ENCODE measurements around the gene RAPGEF4. TPM values are rescaled to one million over a fixed set of nuclear protein-coding genes. Genes with fewer than 3 reads are reported as not detected.

Gene RAPGEF4
- total and polyA plus RNA-seq, 2 of the 13 experiments (the other 11 are each of a cell fraction or from before 2014, with no cell fraction given), result 0.78 to 0.91 TPM

- TF ChIP-seq ZBTB7A (CRISPR knock-in tag; IDR thresholded peaks at IDR 0.05) (no peak), SOX5 (CRISPR knock-in tag; IDR thresholded peaks at IDR 0.05; ENCODE audit: borderline replicate concordance) (peak; percentile 50; the same call in 1 of the 2 replicates), ETV5 (CRISPR knock-in tag; IDR thresholded peaks at IDR 0.05; ENCODE audit: borderline replicate concordance) (no peak), MEF2D (CRISPR knock-in tag; IDR thresholded peaks at IDR 0.05) (no peak), ZSCAN20 (CRISPR knock-in tag; IDR thresholded peaks at IDR 0.05; ENCODE audit: borderline replicate concordance) (no peak), ZC3H4 (CRISPR knock-in tag; IDR thresholded peaks at IDR 0.05; ENCODE audit: borderline replicate concordance) (no peak), ZNF761 (CRISPR knock-in tag; conservative IDR thresholded peaks at IDR 0.05) (no peak), ZBTB4 (CRISPR knock-in tag; IDR thresholded peaks at IDR 0.05; ENCODE audit: borderline replicate concordance) (no peak), SIX4 (CRISPR knock-in tag; IDR thresholded peaks at IDR 0.05) (no peak), KDM5A (IDR thresholded peaks at IDR 0.05; ENCODE audit: borderline replicate concordance, low read length) (no peak), ZNF501 (CRISPR knock-in tag; IDR thresholded peaks at IDR 0.05) (peak; percentile 51; the same call in 1 of the 2 replicates), NKX3-1 (CRISPR knock-in tag; IDR thresholded peaks at IDR 0.05) (no peak), ZNF776 (CRISPR knock-in tag; IDR thresholded peaks at IDR 0.05) (no peak), ZNF713 (CRISPR knock-in tag; IDR thresholded peaks at IDR 0.05) (no peak), TAF1 (CRISPR knock-in tag; IDR thresholded peaks at IDR 0.05) (no peak), SUZ12 (IDR thresholded peaks at IDR 0.05; ENCODE audit: low read depth, low read length) (no peak), ZNF44 (CRISPR knock-in tag; IDR thresholded peaks at IDR 0.05) (no peak)
- TF ChIP-seq, protein P1, sequence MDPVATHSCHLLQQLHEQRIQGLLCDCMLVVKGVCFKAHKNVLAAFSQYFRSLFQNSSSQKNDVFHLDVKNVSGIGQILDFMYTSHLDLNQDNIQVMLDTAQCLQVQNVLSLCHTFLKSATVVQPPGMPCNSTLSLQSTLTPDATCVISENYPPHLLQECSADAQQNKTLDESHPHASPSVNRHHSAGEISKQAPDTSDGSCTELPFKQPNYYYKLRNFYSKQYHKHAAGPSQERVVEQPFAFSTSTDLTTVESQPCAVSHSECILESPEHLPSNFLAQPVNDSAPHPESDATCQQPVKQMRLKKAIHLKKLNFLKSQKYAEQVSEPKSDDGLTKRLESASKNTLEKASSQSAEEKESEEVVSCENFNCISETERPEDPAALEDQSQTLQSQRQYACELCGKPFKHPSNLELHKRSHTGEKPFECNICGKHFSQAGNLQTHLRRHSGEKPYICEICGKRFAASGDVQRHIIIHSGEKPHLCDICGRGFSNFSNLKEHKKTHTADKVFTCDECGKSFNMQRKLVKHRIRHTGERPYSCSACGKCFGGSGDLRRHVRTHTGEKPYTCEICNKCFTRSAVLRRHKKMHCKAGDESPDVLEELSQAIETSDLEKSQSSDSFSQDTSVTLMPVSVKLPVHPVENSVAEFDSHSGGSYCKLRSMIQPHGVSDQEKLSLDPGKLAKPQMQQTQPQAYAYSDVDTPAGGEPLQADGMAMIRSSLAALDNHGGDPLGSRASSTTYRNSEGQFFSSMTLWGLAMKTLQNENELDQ (CRISPR knock-in tag; IDR thresholded peaks at IDR 0.05; ENCODE audit: borderline replicate concordance), result no peak
- TF ChIP-seq, protein P2, sequence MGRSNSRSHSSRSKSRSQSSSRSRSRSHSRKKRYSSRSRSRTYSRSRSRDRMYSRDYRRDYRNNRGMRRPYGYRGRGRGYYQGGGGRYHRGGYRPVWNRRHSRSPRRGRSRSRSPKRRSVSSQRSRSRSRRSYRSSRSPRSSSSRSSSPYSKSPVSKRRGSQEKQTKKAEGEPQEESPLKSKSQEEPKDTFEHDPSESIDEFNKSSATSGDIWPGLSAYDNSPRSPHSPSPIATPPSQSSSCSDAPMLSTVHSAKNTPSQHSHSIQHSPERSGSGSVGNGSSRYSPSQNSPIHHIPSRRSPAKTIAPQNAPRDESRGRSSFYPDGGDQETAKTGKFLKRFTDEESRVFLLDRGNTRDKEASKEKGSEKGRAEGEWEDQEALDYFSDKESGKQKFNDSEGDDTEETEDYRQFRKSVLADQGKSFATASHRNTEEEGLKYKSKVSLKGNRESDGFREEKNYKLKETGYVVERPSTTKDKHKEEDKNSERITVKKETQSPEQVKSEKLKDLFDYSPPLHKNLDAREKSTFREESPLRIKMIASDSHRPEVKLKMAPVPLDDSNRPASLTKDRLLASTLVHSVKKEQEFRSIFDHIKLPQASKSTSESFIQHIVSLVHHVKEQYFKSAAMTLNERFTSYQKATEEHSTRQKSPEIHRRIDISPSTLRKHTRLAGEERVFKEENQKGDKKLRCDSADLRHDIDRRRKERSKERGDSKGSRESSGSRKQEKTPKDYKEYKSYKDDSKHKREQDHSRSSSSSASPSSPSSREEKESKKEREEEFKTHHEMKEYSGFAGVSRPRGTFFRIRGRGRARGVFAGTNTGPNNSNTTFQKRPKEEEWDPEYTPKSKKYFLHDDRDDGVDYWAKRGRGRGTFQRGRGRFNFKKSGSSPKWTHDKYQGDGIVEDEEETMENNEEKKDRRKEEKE (IDR thresholded peaks at IDR 0.05), result no peak
These were observed 231.7 kb downstream of the RAPGEF4 start (continued) for GRCh38 chr2:172967036-172967982.

All from HepG2 (cell line).